ENCODE measurements around the gene NOP16. TPM values are rescaled to one million over a fixed set of nuclear protein-coding genes. Genes with fewer than 3 reads are reported as not detected.
A peak's percentile ranks its signal among the peaks of the same experiment; 100 is the strongest.

NOP16 gene
- total RNA-seq, 1 experiment from 2014 or later: 31.5 TPM

GRCh38 chr5:176386491-176386890 lies 1.9 kb downstream of the NOP16 start:
- peaks cover 20% of the 10 kb centered on the region for H3F3A ChIP-seq (ENCODE audit: insufficient read depth, low read depth)
- H2AFZ ChIP-seq: no peak overlapping the region
- H3K4me2 ChIP-seq: peak overlapping the region; percentile 88
- peaks cover 22% of the 10 kb centered on the region for H3K4me1 ChIP-seq (replicated peaks; ENCODE audit: insufficient read depth)
- H3K9me2 ChIP-seq (ENCODE audit: insufficient read depth): no peaks in the 10 kb centered on the region
- POLR2A ChIA-PET (ENCODE audit: unreplicated experiment): no interaction called here
- CTCF ChIA-PET: interaction anchor here (0.7 kb wide), 1 partner anchor 9 kb away, joined by 4 read pairs; no protein-coding TSS in a partner anchor
- peak overlapping the region; percentile 74; the same call in 1 of the 2 replicates for H3K4me3 ChIP-seq
- no peak overlapping the region for H3K27ac ChIP-seq
- H3K9me3 ChIP-seq (ENCODE audit: insufficient read depth, low read depth): no peaks in the 10 kb centered on the region
- no TSS peak for BruUV-seq (replicated peaks)
- H4K20me1 ChIP-seq (ENCODE audit: insufficient read depth): peaks cover 19% of the 10 kb centered on the region
- no peaks in the 10 kb centered on the region for H3K27me3 ChIP-seq (ENCODE audit: insufficient read depth, low read depth)
- H3K79me2 ChIP-seq (ENCODE audit: low read depth): peaks cover 40% of the 10 kb centered on the region
- DNase-seq: no peak
- TF ChIP-seq EZH2 (IDR thresholded peaks at IDR 0.05; ENCODE audit: low read depth): no peak
- TF ChIP-seq CTCF (conservative IDR thresholded peaks at IDR 0.05): no peak
- intact Hi-C loops (cut with micrococcal nuclease; ENCODE audit: unreplicated experiment): loop anchor here (10.0 kb wide), 2 partner anchors 258 to 438 kb away; partner anchors contain the start of gene TSPAN17
- H3K36me3 ChIP-seq (ENCODE audit: low read depth): peaks cover 40% of the 10 kb centered on the region

GRCh38 chr5:176384991-176385390 lies 3.4 kb downstream of the NOP16 start:
- intact Hi-C loops (cut with micrococcal nuclease; ENCODE audit: unreplicated experiment): loop anchor here (10.0 kb wide), 2 partner anchors 260 to 440 kb away; partner anchors contain the start of gene TSPAN17
- CTCF ChIA-PET: no interaction called here
- no peak for DNase-seq
- Histone ChIP-seq H3K9me3 (ENCODE audit: insufficient read depth, low read depth) (no peaks in the 10 kb centered on the region), H3F3A (ENCODE audit: insufficient read depth, low read depth) (peaks cover 14% of the 10 kb centered on the region), H3K27ac (no peak overlapping the region), H3K27me3 (ENCODE audit: insufficient read depth, low read depth) (no peaks in the 10 kb centered on the region), H3K4me1 (replicated peaks; ENCODE audit: insufficient read depth) (peaks cover 20% of the 10 kb centered on the region), H3K36me3 (ENCODE audit: low read depth) (peaks cover 46% of the 10 kb centered on the region), H2AFZ (no peak overlapping the region), H3K4me3 (no peak overlapping the region), H3K9me2 (ENCODE audit: insufficient read depth) (no peaks in the 10 kb centered on the region), H4K20me1 (ENCODE audit: insufficient read depth) (peaks cover 19% of the 10 kb centered on the region), H3K79me2 (ENCODE audit: low read depth) (peaks cover 36% of the 10 kb centered on the region), H3K4me2 (no peak overlapping the region)
- TF ChIP-seq EZH2 (IDR thresholded peaks at IDR 0.05; ENCODE audit: low read depth) (no peak), CTCF (conservative IDR thresholded peaks at IDR 0.05) (no peak)
- no TSS peak for BruUV-seq (replicated peaks)
- POLR2A ChIA-PET (ENCODE audit: unreplicated experiment): no interaction called here

GRCh38 chr5:176384366-176384930 lies 4.0 kb downstream of the NOP16 start:
- H3F3A ChIP-seq (ENCODE audit: insufficient read depth, low read depth): peaks cover 10% of the 10 kb centered on the region
- BruUV-seq (replicated peaks): no TSS peak

More at GRCh38 chr5:176384366-176384930, 4.0 kb downstream of the NOP16 start:
- POLR2A ChIA-PET (ENCODE audit: unreplicated experiment): no interaction called here
- CTCF ChIA-PET: no interaction called here
- H3K27ac ChIP-seq: no peak overlapping the region
- DNase-seq: no peak
- H4K20me1 ChIP-seq (ENCODE audit: insufficient read depth): peaks cover 19% of the 10 kb centered on the region
- no peak overlapping the region for H2AFZ ChIP-seq
- no peaks in the 10 kb centered on the region for H3K27me3 ChIP-seq (ENCODE audit: insufficient read depth, low read depth)
- peaks cover 15% of the 10 kb centered on the region for H3K4me1 ChIP-seq (replicated peaks; ENCODE audit: insufficient read depth)
- H3K9me3 ChIP-seq (ENCODE audit: insufficient read depth, low read depth): no peaks in the 10 kb centered on the region
- H3K4me2 ChIP-seq: no peak overlapping the region
- H3K9me2 ChIP-seq (ENCODE audit: insufficient read depth): no peaks in the 10 kb centered on the region
- peaks cover 46% of the 10 kb centered on the region for H3K36me3 ChIP-seq (ENCODE audit: low read depth)
- peaks cover 32% of the 10 kb centered on the region for H3K79me2 ChIP-seq (ENCODE audit: low read depth)
- no peak for TF ChIP-seq EZH2 (IDR thresholded peaks at IDR 0.05; ENCODE audit: low read depth)
- no peak for TF ChIP-seq CTCF (conservative IDR thresholded peaks at IDR 0.05)
- no peak overlapping the region for H3K4me3 ChIP-seq
- intact Hi-C loops (cut with micrococcal nuclease; ENCODE audit: unreplicated experiment): loop anchor here (10.0 kb wide), 2 partner anchors 260 to 440 kb away; partner anchors contain the start of gene TSPAN17
